OCI-LY7 (cell line): ENCODE measurements around the gene GPHN. TPM values are rescaled to one million over a fixed set of nuclear protein-coding genes. Genes with fewer than 3 reads are reported as not detected.
"Not testable (repeated sequence)": the region's sequence is repeated elsewhere in the genome, so short reads cannot be mapped to it uniquely, and the experiment has no call there.

ENCODE experiments used
- BruUV-seq: library from RNA; stranded (reverse); fragments of 400-500 nt; replicated peaks from 2 replicates; lab custom pipeline; 2021; lab: Mats Ljungman, UMichigan
- CTCF ChIA-PET: fragments of 300-600 bp; sonication (Branson Sonifier 250); formaldehyde crosslinking; loops from one replicate; lab custom pipeline; 2022; ENCODE audit warnings: antibody characterized with exemption; ENCODE audit not compliant: unreplicated experiment; lab: Charles Lee
- POLR2A ChIA-PET: fragments of 300-600 bp; sonication (Branson Sonifier 250); formaldehyde crosslinking; loops from one replicate; lab custom pipeline; 2022; ENCODE audit warnings: antibody characterized with exemption; lab: Charles Lee
- DNase-seq: peaks from one replicate; pipeline ENCODE4 v3.0.0-alpha.2; 2015; ENCODE audit warnings: low spot score
- H2AFZ ChIP-seq: fragments of 200-600 bp; sonication (generic), shearing (Covaris generic); 2 replicates; pipeline ENCODE4 v1.6.1; 2014; ENCODE audit warnings: mild to moderate bottlenecking, antibody characterized with exemption, low read length, moderate library complexity
- H3K27ac ChIP-seq: fragments of 200-600 bp; sonication (generic); 2 replicates; pipeline ENCODE4 v1.5.1; 2014; ENCODE audit warnings: mixed run types, low read depth, mild to moderate bottlenecking, moderate library complexity, low read length, inconsistent platforms; ENCODE audit not compliant: poor library complexity, severe bottlenecking
- H3K36me3 ChIP-seq: fragments of 200-600 bp; sonication (generic); 2 replicates; pipeline ENCODE4 v1.6.1; 2014; ENCODE audit warnings: mild to moderate bottlenecking, antibody characterized with exemption, low read length, moderate library complexity, mixed read lengths; ENCODE audit not compliant: insufficient read depth
- H3K4me1 ChIP-seq: fragments of 200-600 bp; sonication (generic); 2 replicates; pipeline ENCODE4 v1.5.1; 2014; ENCODE audit warnings: mild to moderate bottlenecking, low read length; ENCODE audit not compliant: insufficient read depth, poor library complexity, severe bottlenecking
- H3K4me2 ChIP-seq: fragments of 200-600 bp; sonication (generic); 2 replicates; pipeline ENCODE4 v1.6.1; 2014; ENCODE audit warnings: mild to moderate bottlenecking, low read length
- H3K4me3 ChIP-seq: fragments of 200-600 bp; sonication (generic); 2 replicates; pipeline ENCODE4 v1.5.1; 2014; ENCODE audit warnings: mild to moderate bottlenecking, low read depth, low read length; ENCODE audit not compliant: poor library complexity, severe bottlenecking
- H3K79me2 ChIP-seq: fragments of 200-600 bp; sonication (generic); 2 replicates; pipeline ENCODE4 v1.6.1; 2016; ENCODE audit warnings: low read depth, mild to moderate bottlenecking, low read length, moderate library complexity, mixed read lengths; ENCODE audit not compliant: insufficient read depth
- H3K9me2 ChIP-seq: fragments of 200-600 bp; sonication (generic); 2 replicates; pipeline ENCODE4 v1.6.1; 2016; ENCODE audit warnings: mild to moderate bottlenecking, low read length, mixed read lengths; ENCODE audit not compliant: insufficient read depth
- H3K9me3 ChIP-seq: fragments of 200-600 bp; sonication (generic); 2 replicates; pipeline ENCODE4 v1.6.1; 2014; ENCODE audit warnings: mild to moderate bottlenecking, mixed run types, low read length, mixed read lengths
- H4K20me1 ChIP-seq: fragments of 200-600 bp; sonication (generic); 2 replicates; pipeline ENCODE4 v1.6.1; 2014; ENCODE audit warnings: mild to moderate bottlenecking, antibody characterized with exemption, low read length, moderate library complexity, mixed read lengths; ENCODE audit not compliant: insufficient read depth
- EZH2phosphoT487 ChIP-seq: fragments of 200-600 bp; sonication (generic); IDR thresholded peaks from 2 replicates; pipeline ENCODE4 v1.6.1; 2018; ENCODE audit warnings: low read depth, borderline replicate concordance, mild to moderate bottlenecking, mixed run types, antibody characterized with exemption, low read length, moderate library complexity, mixed read lengths
- intact Hi-C: fragments of 100-400 bp; cut with micrococcal nuclease; formaldehyde crosslinking; loops from one replicate; pipeline ENCODE4 v1.10.0; 2022; ENCODE audit not compliant: unreplicated experiment
- total RNA-seq, 2 experiments: library from RNA; depleted of rRNA in 1 of 2; stranded (reverse); fragments of >200 nt in 1 of 2; shearing (Covaris generic) in 1 of 2; gene quantifications; 2 replicates each; pipeline ENCODE4 v1.2.3, GENCODE V29; 2014 to 2022
- TF ChIP-seq, protein P1 (sequence below): fragments of 200-600 bp; sonication (generic); conservative IDR thresholded peaks from 2 replicates; pipeline ENCODE4 v1.5.1; 2014; ENCODE audit warnings: mild to moderate bottlenecking, antibody characterized with exemption, low read length, moderate library complexity, mixed read lengths

The GPHN gene
- total RNA-seq, 2 experiments from 2014 or later: not detected

DNA sequence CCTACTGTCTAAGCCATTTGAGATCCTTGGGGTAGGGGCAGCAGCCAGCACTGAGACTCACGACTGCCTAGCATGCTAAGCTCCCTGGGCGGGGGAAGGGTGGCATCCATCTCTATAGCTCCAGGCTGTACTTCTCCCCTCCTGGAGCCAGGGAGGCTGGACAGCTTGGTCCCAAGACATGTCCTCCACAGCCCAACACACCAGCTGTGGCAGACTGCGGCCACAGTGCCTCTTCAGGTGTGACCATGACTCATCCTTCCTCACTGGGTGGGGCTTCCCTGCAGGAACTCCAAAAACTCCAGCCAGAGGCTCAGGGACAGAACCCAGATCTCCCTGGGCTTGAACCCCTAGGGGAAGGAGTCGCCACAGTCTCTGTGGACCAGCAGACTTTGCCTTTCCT is 193.9 kb downstream of the GPHN start:
- H4K20me1 ChIP-seq: no peaks in the 10 kb centered on the region
- no peak overlapping the region for H3K4me2 ChIP-seq
- H3K9me3 ChIP-seq: no peaks in the 10 kb centered on the region
- ChIA-PET CTCF (no interaction called here), POLR2A (no interaction called here)
- no peak for DNase-seq
- H2AFZ ChIP-seq: no peak overlapping the region
- no peaks in the 10 kb centered on the region for H3K4me1 ChIP-seq
- intact Hi-C loops: no loop called here
- no peak overlapping the region for H3K4me3 ChIP-seq
- H3K9me2 ChIP-seq: no peaks in the 10 kb centered on the region
- BruUV-seq: no TSS peak
- no peaks in the 10 kb centered on the region for H3K36me3 ChIP-seq
- H3K79me2 ChIP-seq: no peaks in the 10 kb centered on the region
- TF ChIP-seq EZH2phosphoT487: no peak
- TF ChIP-seq, protein P1, sequence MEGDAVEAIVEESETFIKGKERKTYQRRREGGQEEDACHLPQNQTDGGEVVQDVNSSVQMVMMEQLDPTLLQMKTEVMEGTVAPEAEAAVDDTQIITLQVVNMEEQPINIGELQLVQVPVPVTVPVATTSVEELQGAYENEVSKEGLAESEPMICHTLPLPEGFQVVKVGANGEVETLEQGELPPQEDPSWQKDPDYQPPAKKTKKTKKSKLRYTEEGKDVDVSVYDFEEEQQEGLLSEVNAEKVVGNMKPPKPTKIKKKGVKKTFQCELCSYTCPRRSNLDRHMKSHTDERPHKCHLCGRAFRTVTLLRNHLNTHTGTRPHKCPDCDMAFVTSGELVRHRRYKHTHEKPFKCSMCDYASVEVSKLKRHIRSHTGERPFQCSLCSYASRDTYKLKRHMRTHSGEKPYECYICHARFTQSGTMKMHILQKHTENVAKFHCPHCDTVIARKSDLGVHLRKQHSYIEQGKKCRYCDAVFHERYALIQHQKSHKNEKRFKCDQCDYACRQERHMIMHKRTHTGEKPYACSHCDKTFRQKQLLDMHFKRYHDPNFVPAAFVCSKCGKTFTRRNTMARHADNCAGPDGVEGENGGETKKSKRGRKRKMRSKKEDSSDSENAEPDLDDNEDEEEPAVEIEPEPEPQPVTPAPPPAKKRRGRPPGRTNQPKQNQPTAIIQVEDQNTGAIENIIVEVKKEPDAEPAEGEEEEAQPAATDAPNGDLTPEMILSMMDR: no peak
- no peak overlapping the region for H3K27ac ChIP-seq

DNA sequence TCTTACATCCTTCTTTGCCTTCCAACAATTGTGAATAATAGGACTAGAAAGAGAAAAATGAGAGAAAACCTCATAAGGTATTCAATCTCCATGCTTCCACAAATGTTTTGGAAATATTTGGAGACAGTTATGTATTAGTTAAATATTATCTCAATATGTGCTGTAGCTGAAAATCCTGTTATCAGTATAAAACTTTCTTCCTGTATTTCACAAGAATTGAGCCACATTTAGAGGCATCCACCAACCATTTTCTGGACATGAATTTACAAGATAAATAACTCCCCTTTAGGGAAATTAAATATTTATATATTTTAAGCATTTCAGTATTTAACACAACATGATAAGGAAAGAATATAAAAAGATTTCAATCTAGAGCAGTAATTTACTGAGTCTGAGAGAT is 200.3 kb downstream of the GPHN start:
- no peaks in the 10 kb centered on the region for H3K9me2 ChIP-seq
- ChIA-PET CTCF (no interaction called here), POLR2A (no interaction called here)
- intact Hi-C loops: no loop called here
- no peaks in the 10 kb centered on the region for H3K9me3 ChIP-seq
- H3K4me2 ChIP-seq: no peak overlapping the region
- no peaks in the 10 kb centered on the region for H3K79me2 ChIP-seq
- H3K4me1 ChIP-seq: no peaks in the 10 kb centered on the region
- DNase-seq: no peak
- H3K27ac ChIP-seq: no peak overlapping the region
- no peak overlapping the region for H2AFZ ChIP-seq
- no peak overlapping the region for H3K4me3 ChIP-seq
- no peak for TF ChIP-seq EZH2phosphoT487
- TF ChIP-seq, protein P1: no peak
- no TSS peak for BruUV-seq
- no peaks in the 10 kb centered on the region for H3K36me3 ChIP-seq
- H4K20me1 ChIP-seq: no peaks in the 10 kb centered on the region

DNA sequence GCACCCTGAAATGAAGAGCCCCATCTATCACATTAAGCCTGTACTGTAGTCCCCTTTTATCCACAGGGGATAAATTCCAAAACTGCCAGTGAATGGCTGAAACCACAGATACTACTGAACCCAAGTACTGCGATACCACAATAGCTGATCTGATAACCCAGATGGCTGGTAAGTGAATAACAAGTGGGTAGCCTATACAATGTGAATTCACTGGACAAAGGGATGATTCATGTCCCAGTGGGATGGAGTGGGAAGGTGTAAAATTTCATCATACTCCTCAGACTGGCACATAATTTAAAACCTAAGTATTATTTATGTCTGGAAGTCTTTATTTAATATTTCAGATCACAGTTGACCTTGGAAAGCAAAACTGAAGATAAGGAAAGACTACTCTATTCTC is 201.3 kb downstream of the GPHN start:
- BruUV-seq: no TSS peak
- CTCF ChIA-PET: no interaction called here

DNA sequence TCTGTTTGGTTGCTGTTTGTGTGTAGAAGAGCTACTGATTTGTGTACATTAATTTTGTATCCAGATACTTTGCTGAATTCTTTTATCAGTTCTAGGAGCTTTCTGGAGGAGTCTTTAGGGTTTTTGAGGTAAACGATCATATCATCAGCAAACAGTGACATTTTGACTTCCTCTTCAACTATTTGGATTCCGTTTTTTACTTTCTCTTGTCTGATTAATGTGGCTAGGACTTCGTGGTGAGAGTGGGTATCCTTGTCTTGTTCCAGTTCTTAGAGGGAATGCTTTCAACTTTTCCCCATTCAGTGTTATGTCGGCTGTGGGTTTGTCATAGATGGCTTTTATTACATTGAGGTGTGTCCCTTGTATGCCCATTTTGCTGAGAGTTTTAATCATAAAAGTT is 206.3 kb downstream of the GPHN start:
- H3K4me1 ChIP-seq, H3K9me3 ChIP-seq, DNase-seq, CTCF ChIA-PET, H2AFZ ChIP-seq, H3K4me3 ChIP-seq, intact Hi-C loops, H3K4me2 ChIP-seq, H3K79me2 ChIP-seq, H3K36me3 ChIP-seq, POLR2A ChIA-PET, H3K9me2 ChIP-seq, BruUV-seq, H4K20me1 ChIP-seq, H3K27ac ChIP-seq: not testable (repeated sequence)

More for the DNA sequence above, 201.3 kb downstream of the GPHN start:
- H3K36me3 ChIP-seq: no peaks in the 10 kb centered on the region
- no peak overlapping the region for H3K4me2 ChIP-seq
- no peak for DNase-seq
- TF ChIP-seq, protein P1: no peak
- no peak for TF ChIP-seq EZH2phosphoT487
- H3K79me2 ChIP-seq: no peaks in the 10 kb centered on the region
- intact Hi-C loops: no loop called here
- no peaks in the 10 kb centered on the region for H4K20me1 ChIP-seq
- no peak overlapping the region for H2AFZ ChIP-seq
- H3K9me3 ChIP-seq: no peaks in the 10 kb centered on the region
- no peak overlapping the region for H3K27ac ChIP-seq
- no peaks in the 10 kb centered on the region for H3K4me1 ChIP-seq
- POLR2A ChIA-PET: no interaction called here
- no peak overlapping the region for H3K4me3 ChIP-seq
- no peaks in the 10 kb centered on the region for H3K9me2 ChIP-seq
